Activated T-cell treated with anti-CD3 and anti-CD28 coated beads, Interleukin-2, amount 50 U/mL, for 48 hours (primary cell): ENCODE data around the gene PAF1.

ENCODE experiments used
- DNase-seq, 2 experiments: peaks; one replicate each; pipeline ENCODE4 v3.0.0-alpha.2; 2020

Gene PAF1

GRCh38 chr19:39390751-39391437 is at the start of gene PAF1, which contains the start of gene MED29:
Gene PAF1, minus strand, starts transcription at chr19:39391106. Its CDS starts 242 bp downstream, at chr19:39390864.
Gene MED29, plus strand, starts transcription at chr19:39391378. Its CDS starts 45 bp downstream, at chr19:39391423.
- DNase-seq: peak; percentile 95 to 96

GRCh38 chr19:39438270-39438934 is 47.5 kb upstream of the PAF1 start:
- no peak for DNase-seq

- no peak for DNase-seq
These were observed 45.4 kb upstream of the PAF1 start for GRCh38 chr19:39436350-39436716.

GRCh38 chr19:39435499-39436349 is 44.8 kb upstream of the PAF1 start, which contains the start of gene RPS16:
Gene RPS16, minus strand, starts transcription at chr19:39435949. Its CDS starts 54 bp downstream, at chr19:39435895.
- peak; percentile 100 for DNase-seq

- DNase-seq: no peak
These were observed 43.5 kb upstream of the PAF1 start for GRCh38 chr19:39434123-39435076.

- peak in 1 of 2 experiments; percentile 37 for DNase-seq
These were observed 42.7 kb upstream of the PAF1 start for GRCh38 chr19:39433480-39434079.

- DNase-seq: peak in 1 of 2 experiments; percentile 38
These were observed 41.7 kb upstream of the PAF1 start for GRCh38 chr19:39432677-39433025.

GRCh38 chr19:39430675-39431593 is 40.0 kb upstream of the PAF1 start:
- peak; percentile 83 to 84 for DNase-seq

GRCh38 chr19:39428283-39429112 is 37.6 kb upstream of the PAF1 start:
- DNase-seq: no peak

- no peak for DNase-seq
These were observed 36.8 kb upstream of the PAF1 start for GRCh38 chr19:39427707-39428106.

- no peak for DNase-seq
These were observed 35.3 kb upstream of the PAF1 start for GRCh38 chr19:39426170-39426569.

- no peak for DNase-seq
These were observed 34.8 kb upstream of the PAF1 start for GRCh38 chr19:39425744-39426143.

- DNase-seq: no peak
These were observed 34.0 kb upstream of the PAF1 start for GRCh38 chr19:39424934-39425333.

GRCh38 chr19:39423258-39424086 is 32.6 kb upstream of the PAF1 start:
- DNase-seq: no peak

- no peak for DNase-seq
These were observed 31.1 kb upstream of the PAF1 start for GRCh38 chr19:39422020-39422419.

- DNase-seq: no peak
These were observed 29.9 kb upstream of the PAF1 start for GRCh38 chr19:39420769-39421168.

- no peak for DNase-seq
These were observed 28.1 kb upstream of the PAF1 start for GRCh38 chr19:39419003-39419402.

GRCh38 chr19:39417463-39418181 is 26.7 kb upstream of the PAF1 start:
- no peak for DNase-seq
